Adrenal gland (tissue), 12 donors: Measurements from ENCODE around the gene UBE2D3. TPM values are rescaled to one million over a fixed set of nuclear protein-coding genes. Genes with fewer than 3 reads are reported as not detected.
"Not testable (repeated sequence)": the region's sequence is repeated elsewhere in the genome, so short reads cannot be mapped to it uniquely, and the experiment has no call there.

Experiments
- DNase-seq, 7 donors: peaks; one replicate each; pipeline ENCODE4 v3.0.0-alpha.2; 2019 to 2020
- H3K27ac ChIP-seq, 5 donors: fragments of 200-600 bp; sonication (generic) in 4 of 5; 1 replicate in 3 of 5; 2 replicates in 2 of 5; pipeline versions ENCODE4 v1.5.1 to v1.8.0; 2016 to 2020; ENCODE audit warnings: mild to moderate bottlenecking in 1 of 5
- H3K27me3 ChIP-seq: fragments of 200-600 bp; 2 replicates; pipeline ENCODE4 v1.8.0; 2021
- H3K36me3 ChIP-seq, 2 donors: fragments of 200-600 bp; replicated peaks in 1 of 2; 1 replicate in 1 of 2; 2 replicates in 1 of 2; pipeline versions ENCODE4 v1.5.1 to v1.8.0; 2018 to 2022
- H3K4me1 ChIP-seq, 2 donors: fragments of 200-600 bp; replicated peaks in 1 of 2; 1 replicate in 1 of 2; 2 replicates in 1 of 2; pipeline versions ENCODE4 v1.5.1 to v1.8.0; 2018 to 2021
- H3K4me3 ChIP-seq, 4 donors: fragments of 200-600 bp; sonication (generic) in 3 of 4; one replicate each; pipeline ENCODE4 v1.5.1; 2016 to 2018
- H3K9me3 ChIP-seq, 3 donors: fragments of 200-600 bp; sonication (generic) in 1 of 3; replicated peaks in 1 of 3; 1 replicate in 2 of 3; 2 replicates in 1 of 3; pipeline versions ENCODE4 v1.5.1 to v1.8.0; 2016 to 2021
- CTCF ChIP-seq, 6 experiments: fragments of 450-650 bp in 4 of 6; fragments of 200-600 bp in 2 of 6; sonication (generic) in 1 of 6; IDR thresholded peaks; 1 replicate in 5 of 6; 2 replicates in 1 of 6; pipeline versions ENCODE4 v1.5.1 to v1.8.0; 2016 to 2021; ENCODE audit warnings: antibody characterized with exemption in 6 of 6, mild to moderate bottlenecking in 2 of 6, moderate library complexity in 1 of 6
- POLR2A ChIP-seq, 2 donors: fragments of 450-650 bp; IDR thresholded peaks; one replicate each; pipeline ENCODE4 v1.6.1; 2017; ENCODE audit warnings: antibody characterized with exemption in 2 of 2, mild to moderate bottlenecking in 2 of 2, moderate library complexity in 1 of 2
- WGBS, 4 donors: extraction: QIAGEN DNeasy Blood & Tissue Kit in 2 of 4; methylation state at CpG; one replicate each; pipeline versions ENCODE4 v1.1.5 to v1.1.7; 2013 to 2017; 5-methylcytosine and 5-hydroxymethylcytosine counted together
- intact Hi-C, 2 donors: fragments of 100-400 bp; cut with DNase I; formaldehyde crosslinking; loops; one replicate each; pipeline versions ENCODE4 v1.14.1 to v1.15.0; 2022 to 2023
- polyA plus RNA-seq, 3 donors: library from polyadenylated mRNA; stranded (reverse); fragments of 200-250 nt in 2 of 3; fragments of 350-450 nt in 1 of 3; fragmentation: Illumina TruSeq in 1 of 3; extraction: RNeasy Lipid Tissue Mini Kit (QIAGEN cat#74804) in 1 of 3; gene quantifications; one replicate each; pipeline ENCODE4 v1.2.3, GENCODE V29; 2013 to 2014
- total RNA-seq, 9 donors: library from RNA; depleted of rRNA in 4 of 9; stranded (reverse); fragments of >200 nt in 4 of 9; fragments of 120-200 nt in 1 of 9; fragmentation: NEBNext Ultra II Directional in 1 of 9; extraction: Animal tissue kit (Norgen Biotek cat#: 25700) in 1 of 9; gene quantifications; one replicate each; pipeline versions ENCODE4 v1.1.0 to v1.2.4, GENCODE V29; 2013 to 2023
- donor health status: healthy with polysubstance abuse.
- donor health status: Bipolar disorder and iron deficiency.
- donor health status: DM: yes; HTN: yes; CAD: no.
- donor health status: DM: no; HTN: no; CAD: no.
- donor health status: DM: no; HTN: no; CAD: no.
- donor health status: DM: yes; HTN: yes; CAD: no.

UBE2D3 gene
- total and polyA plus RNA-seq, 12 donors: 178 to 709 (median 398) TPM

- peak overlapping the region in 3 of 5 donors; percentile 11 to 100 (median 100) for H3K27ac ChIP-seq
- TF ChIP-seq POLR2A (IDR thresholded peaks at IDR 0.05) (no peak), CTCF (IDR thresholded peaks at IDR 0.05) (no peak)
- no peaks in the 10 kb centered on the region for H3K36me3 ChIP-seq
- 20 to 29% (median 24%) methylated on average over 4 of the region's 4 CpGs for WGBS, 4 donors
- H3K9me3 ChIP-seq: no peaks in the 10 kb centered on the region
- H3K4me1 ChIP-seq: peaks cover 50 to 61% of the 10 kb centered on the region in 2 donors
- intact Hi-C loops: no loop called here
- DNase-seq: no peak
- H3K27me3 ChIP-seq: no peaks in the 10 kb centered on the region
- peak overlapping the region in 1 of 4 donors; percentile 95 for H3K4me3 ChIP-seq
Observed at GRCh38 chr4:102823464-102823863, 3.9 kb downstream of the UBE2D3 start.

- H3K36me3 ChIP-seq: no peaks in the 10 kb centered on the region
- 48 to 53% (median 50%) methylated on average over 8 of the region's 8 CpGs for WGBS, 4 donors
- H3K9me3 ChIP-seq: no peaks in the 10 kb centered on the region
- peak overlapping the region in 1 of 4 donors; percentile 3 for H3K4me3 ChIP-seq
- intact Hi-C loops: no loop called here
- TF ChIP-seq CTCF (IDR thresholded peaks at IDR 0.05) (no peak), POLR2A (IDR thresholded peaks at IDR 0.05) (no peak)
- H3K27ac ChIP-seq: peak overlapping the region in 3 of 5 donors; percentile 27 to 75 (median 31)
- H3K4me1 ChIP-seq: peaks cover 72 to 97% of the 10 kb centered on the region in 2 donors
- no peaks in the 10 kb centered on the region for H3K27me3 ChIP-seq
- no peak for DNase-seq
Observed at GRCh38 chr4:102819588-102820365, 7.6 kb downstream of the UBE2D3 start.

GRCh38 chr4:102819100-102819499 lies 8.3 kb downstream of the UBE2D3 start:
- H3K9me3 ChIP-seq, H3K27me3 ChIP-seq, H3K36me3 ChIP-seq, DNase-seq, intact Hi-C loops: not testable (repeated sequence)
- 90 to 95% (median 91%) methylated on average over 10 of the region's 10 CpGs for WGBS, 4 donors
- peak overlapping the region in 3 of 5 donors; percentile 27 to 75 (median 31) for H3K27ac ChIP-seq
- peak overlapping the region in 1 of 4 donors; percentile 3 for H3K4me3 ChIP-seq
- H3K4me1 ChIP-seq: peaks cover 72 to 100% of the 10 kb centered on the region in 2 donors

- H3K4me1 ChIP-seq: peaks cover 65 to 100% of the 10 kb centered on the region in 2 donors
- 39 to 56% (median 46%) methylated on average over 9 of the region's 9 CpGs for WGBS, 4 donors
- H3K36me3 ChIP-seq: no peaks in the 10 kb centered on the region
- TF ChIP-seq POLR2A (IDR thresholded peaks at IDR 0.05): no peak
- TF ChIP-seq CTCF (IDR thresholded peaks at IDR 0.05): no peak
- H3K4me3 ChIP-seq: peak overlapping the region in 1 of 4 donors; percentile 14
- no peak for DNase-seq
- peak overlapping the region; percentile 17 to 75 (median 40) for H3K27ac ChIP-seq
- H3K9me3 ChIP-seq: no peaks in the 10 kb centered on the region
- H3K27me3 ChIP-seq: no peaks in the 10 kb centered on the region
- intact Hi-C loops: no loop called here
Observed at GRCh38 chr4:102817613-102818268, 9.6 kb downstream of the UBE2D3 start.
